A673 (cell line): ENCODE results near the gene CLEC16A. TPM values are rescaled to one million over a fixed set of nuclear protein-coding genes. Genes with fewer than 3 reads are reported as not detected.

Experiments used
- BruUV-seq: library from RNA; stranded (reverse); fragments of 400-500 nt; replicated peaks from 2 replicates; lab custom pipeline; 2021; lab: Mats Ljungman, UMichigan
- CTCF ChIA-PET: fragments of 300-600 bp; sonication (Branson Sonifier 250); formaldehyde crosslinking; loops from one replicate; lab custom pipeline; 2022; ENCODE audit warnings: antibody characterized with exemption; lab: Charles Lee
- POLR2A ChIA-PET: fragments of 300-600 bp; sonication (Branson Sonifier 250); formaldehyde crosslinking; loops from one replicate; lab custom pipeline; 2022; ENCODE audit warnings: antibody characterized with exemption; ENCODE audit not compliant: low non-redundant PET; lab: Charles Lee
- DNase-seq: peaks from one replicate; pipeline ENCODE4 v3.0.0-alpha.2; 2015; ENCODE audit warnings: low spot score
- H3K27ac ChIP-seq: fragments of 200-600 bp; sonication (generic); 2 replicates; pipeline ENCODE4 v1.5.1; 2016; ENCODE audit warnings: mixed run types, low read depth, mild to moderate bottlenecking, mixed read lengths, antibody characterized with exemption, low read length; ENCODE audit not compliant: poor library complexity, severe bottlenecking
- H3K27me3 ChIP-seq: fragments of 200-600 bp; sonication (generic); replicated peaks from 2 replicates; pipeline ENCODE4 v1.6.1; 2017; ENCODE audit warnings: mixed run types, low read depth, mild to moderate bottlenecking, mixed read lengths, antibody characterized with exemption, low read length; ENCODE audit not compliant: insufficient read depth, poor library complexity
- H3K36me3 ChIP-seq: fragments of 200-600 bp; sonication (generic); 2 replicates; pipeline ENCODE4 v1.6.1; 2016; ENCODE audit warnings: mixed run types, mild to moderate bottlenecking, mixed read lengths, antibody characterized with exemption, low read length; ENCODE audit not compliant: insufficient read depth, poor library complexity, severe bottlenecking
- H3K4me1 ChIP-seq: fragments of 200-600 bp; sonication (generic); 2 replicates; pipeline ENCODE4 v1.6.1; 2017; ENCODE audit warnings: mixed run types, mild to moderate bottlenecking, mixed read lengths, antibody characterized with exemption, low read length; ENCODE audit not compliant: insufficient read depth, poor library complexity, severe bottlenecking
- H3K4me3 ChIP-seq: fragments of 200-600 bp; sonication (generic); 2 replicates; pipeline ENCODE4 v1.5.1; 2016; ENCODE audit warnings: low read depth, mixed run types, mild to moderate bottlenecking, mixed read lengths, low read length; ENCODE audit not compliant: poor library complexity, severe bottlenecking
- H3K9me3 ChIP-seq: fragments of 200-600 bp; sonication (generic); 2 replicates; pipeline ENCODE4 v1.6.1; 2016; ENCODE audit warnings: mixed run types, low read depth, mild to moderate bottlenecking, mixed read lengths, antibody characterized with exemption, low read length; ENCODE audit not compliant: poor library complexity, severe bottlenecking
- EZH2 ChIP-seq: fragments of 200-600 bp; sonication (generic); IDR thresholded peaks from 2 replicates; pipeline ENCODE4 v1.6.1; 2017; ENCODE audit warnings: borderline replicate concordance, low read depth, mild to moderate bottlenecking, mixed read lengths, antibody characterized with exemption, low read length; ENCODE audit not compliant: poor library complexity, severe bottlenecking
- intact Hi-C: fragments of 100-400 bp; cut with micrococcal nuclease; formaldehyde crosslinking; loops from one replicate; pipeline ENCODE4 v1.10.0; 2022; ENCODE audit not compliant: unreplicated experiment
- total RNA-seq: library from RNA; stranded (reverse); gene quantifications from 2 replicates; pipeline ENCODE4 v1.2.3, GENCODE V29; 2021
- TF ChIP-seq, protein P1 (sequence below): fragments of 300-800, 200-600 bp; sonication (generic); conservative IDR thresholded peaks from 2 replicates; pipeline ENCODE4 v1.5.1; 2017; ENCODE audit warnings: low read depth, mild to moderate bottlenecking, antibody characterized with exemption, low read length, moderate library complexity, mixed read lengths

Gene CLEC16A
- total RNA-seq, 1 experiment from 2014 or later = 23.4 TPM

DNA sequence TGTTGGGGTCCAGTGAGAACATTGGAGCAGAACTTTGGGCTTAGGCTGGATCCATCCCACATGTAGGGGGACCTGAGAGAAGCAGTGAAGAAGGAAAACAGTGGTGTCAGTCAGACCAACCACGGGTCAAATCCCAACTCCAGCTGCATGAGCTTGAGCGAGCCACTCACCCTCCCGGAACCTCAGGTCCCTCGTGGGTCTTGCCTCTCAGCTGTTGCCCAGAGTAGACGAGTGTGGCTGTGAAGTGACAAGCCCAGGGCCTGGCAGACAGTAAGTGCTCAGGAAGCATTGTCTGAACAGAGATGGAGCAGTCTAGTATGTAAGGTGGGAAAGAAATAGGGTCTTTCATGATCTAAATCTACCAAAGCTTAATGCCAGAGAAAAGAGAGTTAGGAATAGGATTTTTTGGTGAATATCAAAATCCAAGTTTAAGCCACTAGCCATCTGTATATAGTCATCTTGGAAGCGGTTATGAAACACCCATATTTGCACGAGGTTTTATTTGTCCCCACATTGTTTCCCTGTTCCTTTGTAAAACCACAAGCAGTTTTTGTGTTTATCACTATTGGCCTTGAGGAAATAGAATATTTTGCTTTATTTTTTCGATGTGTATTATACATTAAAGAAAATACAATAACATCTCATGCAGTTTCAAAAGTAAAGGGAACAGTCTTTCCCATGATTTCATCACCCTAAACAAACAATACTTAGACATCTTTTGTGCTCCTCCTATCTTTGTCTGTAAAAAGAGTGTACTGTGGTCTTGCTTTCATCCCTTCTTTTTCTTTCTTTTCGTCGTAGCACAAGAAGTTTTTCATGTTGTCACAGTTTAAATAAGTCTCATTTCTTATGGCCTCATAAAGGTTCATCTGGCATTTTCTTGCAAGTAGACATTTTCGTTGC is 112.0 kb downstream of the CLEC16A start:
- peaks cover 5% of the 10 kb centered on the region for H3K4me1 ChIP-seq
- CTCF ChIA-PET = no interaction called here
- H3K27ac ChIP-seq = no peak overlapping the region
- no peaks in the 10 kb centered on the region for H3K27me3 ChIP-seq
- no peak for TF ChIP-seq EZH2
- TF ChIP-seq, protein P1, sequence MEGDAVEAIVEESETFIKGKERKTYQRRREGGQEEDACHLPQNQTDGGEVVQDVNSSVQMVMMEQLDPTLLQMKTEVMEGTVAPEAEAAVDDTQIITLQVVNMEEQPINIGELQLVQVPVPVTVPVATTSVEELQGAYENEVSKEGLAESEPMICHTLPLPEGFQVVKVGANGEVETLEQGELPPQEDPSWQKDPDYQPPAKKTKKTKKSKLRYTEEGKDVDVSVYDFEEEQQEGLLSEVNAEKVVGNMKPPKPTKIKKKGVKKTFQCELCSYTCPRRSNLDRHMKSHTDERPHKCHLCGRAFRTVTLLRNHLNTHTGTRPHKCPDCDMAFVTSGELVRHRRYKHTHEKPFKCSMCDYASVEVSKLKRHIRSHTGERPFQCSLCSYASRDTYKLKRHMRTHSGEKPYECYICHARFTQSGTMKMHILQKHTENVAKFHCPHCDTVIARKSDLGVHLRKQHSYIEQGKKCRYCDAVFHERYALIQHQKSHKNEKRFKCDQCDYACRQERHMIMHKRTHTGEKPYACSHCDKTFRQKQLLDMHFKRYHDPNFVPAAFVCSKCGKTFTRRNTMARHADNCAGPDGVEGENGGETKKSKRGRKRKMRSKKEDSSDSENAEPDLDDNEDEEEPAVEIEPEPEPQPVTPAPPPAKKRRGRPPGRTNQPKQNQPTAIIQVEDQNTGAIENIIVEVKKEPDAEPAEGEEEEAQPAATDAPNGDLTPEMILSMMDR = no peak
- no peak overlapping the region for H3K4me3 ChIP-seq
- intact Hi-C loops = no loop called here
- H3K36me3 ChIP-seq = no peaks in the 10 kb centered on the region
- no peak for DNase-seq
- POLR2A ChIA-PET = no interaction called here
- no TSS peak for BruUV-seq
- no peaks in the 10 kb centered on the region for H3K9me3 ChIP-seq

GRCh38 chr16:11056993-11057649 is 112.8 kb downstream of the CLEC16A start:
- intact Hi-C loops = no loop called here
- no peaks in the 10 kb centered on the region for H3K9me3 ChIP-seq
- no peak overlapping the region for H3K4me3 ChIP-seq
- no peak for DNase-seq
- no peak for TF ChIP-seq EZH2
- TF ChIP-seq, protein P1 = no peak
- CTCF ChIA-PET = no interaction called here
- no peaks in the 10 kb centered on the region for H3K36me3 ChIP-seq
- H3K4me1 ChIP-seq = peaks cover 5% of the 10 kb centered on the region
- POLR2A ChIA-PET = no interaction called here
- H3K27ac ChIP-seq = peak overlapping the region; percentile 24
- no TSS peak for BruUV-seq
- no peaks in the 10 kb centered on the region for H3K27me3 ChIP-seq

- Histone ChIP-seq H3K9me3 (no peaks in the 10 kb centered on the region), H3K27ac (no peak overlapping the region), H3K4me1 (peaks cover 5% of the 10 kb centered on the region), H3K4me3 (no peak overlapping the region), H3K36me3 (no peaks in the 10 kb centered on the region), H3K27me3 (no peaks in the 10 kb centered on the region)
- POLR2A ChIA-PET = no interaction called here
- intact Hi-C loops = no loop called here
- BruUV-seq = no TSS peak
- DNase-seq = peak; percentile 34
- CTCF ChIA-PET = no interaction called here
- no peak for TF ChIP-seq EZH2
- TF ChIP-seq, protein P1 = no peak
These were observed 113.5 kb downstream of the CLEC16A start for GRCh38 chr16:11057711-11058345.
